Measurements from ENCODE around the gene SPSB4.
"Not testable (repeated sequence)": the region's sequence is repeated elsewhere in the genome, so short reads cannot be mapped to it uniquely, and the experiment has no call there.

The SPSB4 gene

GRCh38 chr3:141111364-141112155 lies 60.4 kb downstream of the SPSB4 start:
- no peaks in the 10 kb centered on the region for H3K27me3 ChIP-seq (ENCODE audit: control insufficient read depth in 3 of 3, insufficient read depth in 3 of 3, low read depth in 1 of 3, low read length in 3 of 3)
- no CpG with 5 or more reads among the region's 12 CpGs for whole genome bisulfite sequencing, 2 donors (ENCODE audit: extremely low coverage in 2 of 2, insufficient read length in 2 of 2, insufficient replicate concordance in 1 of 2)
- H2BK15ac ChIP-seq (ENCODE audit: low read length) = no peak overlapping the region
- DNase-seq (ENCODE audit: low spot score) = no peak
- H3K9ac ChIP-seq (ENCODE audit: low read depth, low read length, poor library complexity) = no peak overlapping the region
- no peak overlapping the region for H3K23ac ChIP-seq (ENCODE audit: low read depth, low read length, poor library complexity)
- H3K27ac ChIP-seq (replicated peaks; ENCODE audit: low read length) = no peak overlapping the region
- H3K14ac ChIP-seq (ENCODE audit: low read length) = no peak overlapping the region
- H3K79me1 ChIP-seq (ENCODE audit: low read depth, low read length) = no peaks in the 10 kb centered on the region
- no peak overlapping the region for H3K4ac ChIP-seq (ENCODE audit: low read length)
- peaks cover 7 to 52% of the 10 kb centered on the region in 2 donors for H3K9me3 ChIP-seq (replicated peaks in 1 of 2; ENCODE audit: control insufficient read depth in 2 of 2, insufficient read depth in 1 of 2, low read depth in 1 of 2, low read length in 2 of 2)
- H3K36me3 ChIP-seq (replicated peaks in 1 of 2; ENCODE audit: control insufficient read depth in 2 of 2, insufficient read depth in 2 of 2, low read length in 2 of 2) = peaks cover 0 to 94% of the 10 kb centered on the region in 2 donors
- H2BK120ac ChIP-seq (ENCODE audit: low read depth, low read length) = no peak overlapping the region
- H2AK5ac ChIP-seq (ENCODE audit: low read depth, low read length) = no peak overlapping the region
- no peak overlapping the region for H3K4me3 ChIP-seq (ENCODE audit: low read length in 2 of 2)
- H3K4me2 ChIP-seq (ENCODE audit: insufficient read depth, low read length, poor library complexity, severe bottlenecking) = no peak overlapping the region
- no peaks in the 10 kb centered on the region for H3K4me1 ChIP-seq (ENCODE audit: control insufficient read depth in 2 of 2, insufficient read depth in 1 of 2, low read depth in 1 of 2, low read length in 2 of 2)
- H2AFZ ChIP-seq (ENCODE audit: low read length) = no peak overlapping the region
- H4K8ac ChIP-seq (ENCODE audit: low read depth, low read length) = no peak overlapping the region
- H2BK5ac ChIP-seq (ENCODE audit: low read length) = no peak overlapping the region
- no peak overlapping the region for H4K91ac ChIP-seq (ENCODE audit: low read depth, low read length, poor library complexity)
- no peak overlapping the region for H3K18ac ChIP-seq (ENCODE audit: low read length)
- no peak overlapping the region for H2BK12ac ChIP-seq (ENCODE audit: low read length)

- H3K27ac ChIP-seq (replicated peaks; ENCODE audit: low read length) = no peak overlapping the region
- H3K4me1 ChIP-seq (ENCODE audit: control insufficient read depth in 2 of 2, insufficient read depth in 1 of 2, low read depth in 1 of 2, low read length in 2 of 2) = no peaks in the 10 kb centered on the region
- H3K4me2 ChIP-seq (ENCODE audit: insufficient read depth, low read length, poor library complexity, severe bottlenecking) = no peak overlapping the region
- no peak overlapping the region for H3K23ac ChIP-seq (ENCODE audit: low read depth, low read length, poor library complexity)
- no peak overlapping the region for H3K4me3 ChIP-seq (ENCODE audit: low read length in 2 of 2)
- WGBS, 2 donors (ENCODE audit: extremely low coverage in 2 of 2, insufficient read length in 2 of 2, insufficient replicate concordance in 1 of 2) = no CpG with 5 or more reads among the region's 3 CpGs
- peaks cover 7 to 62% of the 10 kb centered on the region in 2 donors for H3K9me3 ChIP-seq (replicated peaks in 1 of 2; ENCODE audit: control insufficient read depth in 2 of 2, insufficient read depth in 1 of 2, low read depth in 1 of 2, low read length in 2 of 2)
- no peak overlapping the region for H2BK5ac ChIP-seq (ENCODE audit: low read length)
- H3K18ac ChIP-seq (ENCODE audit: low read length) = no peak overlapping the region
- H2BK15ac ChIP-seq (ENCODE audit: low read length) = no peak overlapping the region
- no peaks in the 10 kb centered on the region for H3K27me3 ChIP-seq (ENCODE audit: control insufficient read depth in 3 of 3, insufficient read depth in 3 of 3, low read depth in 1 of 3, low read length in 3 of 3)
- no peak overlapping the region for H2BK12ac ChIP-seq (ENCODE audit: low read length)
- H4K91ac ChIP-seq (ENCODE audit: low read depth, low read length, poor library complexity) = no peak overlapping the region
- no peak overlapping the region for H3K9ac ChIP-seq (ENCODE audit: low read depth, low read length, poor library complexity)
- H2AFZ ChIP-seq (ENCODE audit: low read length) = no peak overlapping the region
- H2AK5ac ChIP-seq (ENCODE audit: low read depth, low read length) = no peak overlapping the region
- no peak for DNase-seq (ENCODE audit: low spot score)
- H2BK120ac ChIP-seq (ENCODE audit: low read depth, low read length) = no peak overlapping the region
- no peak overlapping the region for H4K8ac ChIP-seq (ENCODE audit: low read depth, low read length)
- H3K4ac ChIP-seq (ENCODE audit: low read length) = no peak overlapping the region
- no peak overlapping the region for H3K14ac ChIP-seq (ENCODE audit: low read length)
- H3K79me1 ChIP-seq (ENCODE audit: low read depth, low read length) = no peaks in the 10 kb centered on the region
- peaks cover 0 to 89% of the 10 kb centered on the region in 2 donors for H3K36me3 ChIP-seq (replicated peaks in 1 of 2; ENCODE audit: control insufficient read depth in 2 of 2, insufficient read depth in 2 of 2, low read length in 2 of 2)
Measured at GRCh38 chr3:141112686-141113297, 61.6 kb downstream of the SPSB4 start.

GRCh38 chr3:141113680-141114079 lies 62.5 kb downstream of the SPSB4 start:
- not testable (repeated sequence) for H3K79me1 ChIP-seq (ENCODE audit: low read depth, low read length); H3K18ac ChIP-seq (ENCODE audit: low read length); H3K4me1 ChIP-seq (ENCODE audit: control insufficient read depth in 2 of 2, insufficient read depth in 1 of 2, low read depth in 1 of 2, low read length in 2 of 2); H2BK12ac ChIP-seq (ENCODE audit: low read length); H3K9ac ChIP-seq (ENCODE audit: low read depth, low read length, poor library complexity); H3K27me3 ChIP-seq (ENCODE audit: control insufficient read depth in 3 of 3, insufficient read depth in 3 of 3, low read depth in 1 of 3, low read length in 3 of 3); H4K91ac ChIP-seq (ENCODE audit: low read depth, low read length, poor library complexity); H2BK5ac ChIP-seq (ENCODE audit: low read length); H3K4me2 ChIP-seq (ENCODE audit: insufficient read depth, low read length, poor library complexity, severe bottlenecking); H2AFZ ChIP-seq (ENCODE audit: low read length); H3K4me3 ChIP-seq (ENCODE audit: low read length in 2 of 2); H2AK5ac ChIP-seq (ENCODE audit: low read depth, low read length); DNase-seq (ENCODE audit: low spot score); H3K23ac ChIP-seq (ENCODE audit: low read depth, low read length, poor library complexity); H2BK15ac ChIP-seq (ENCODE audit: low read length); H2BK120ac ChIP-seq (ENCODE audit: low read depth, low read length); H4K8ac ChIP-seq (ENCODE audit: low read depth, low read length); H3K27ac ChIP-seq (replicated peaks; ENCODE audit: low read length); H3K4ac ChIP-seq (ENCODE audit: low read length); H3K14ac ChIP-seq (ENCODE audit: low read length)
- H3K36me3 ChIP-seq (replicated peaks in 1 of 2; ENCODE audit: control insufficient read depth in 2 of 2, insufficient read depth in 2 of 2, low read length in 2 of 2) = peaks cover 0 to 82% of the 10 kb centered on the region in 2 donors
- no CpG with 5 or more reads among the region's 6 CpGs for WGBS, 2 donors (ENCODE audit: extremely low coverage in 2 of 2, insufficient read length in 2 of 2, insufficient replicate concordance in 1 of 2)
- H3K9me3 ChIP-seq (replicated peaks in 1 of 2; ENCODE audit: control insufficient read depth in 2 of 2, insufficient read depth in 1 of 2, low read depth in 1 of 2, low read length in 2 of 2) = peaks cover 7 to 63% of the 10 kb centered on the region in 2 donors

- Histone ChIP-seq H3K9me3 (replicated peaks in 1 of 2; ENCODE audit: control insufficient read depth in 2 of 2, insufficient read depth in 1 of 2, low read depth in 1 of 2, low read length in 2 of 2) (peaks cover 7 to 57% of the 10 kb centered on the region in 2 donors), H3K4ac (ENCODE audit: low read length) (no peak overlapping the region), H3K4me1 (ENCODE audit: control insufficient read depth in 2 of 2, insufficient read depth in 1 of 2, low read depth in 1 of 2, low read length in 2 of 2) (no peaks in the 10 kb centered on the region), H3K9ac (ENCODE audit: low read depth, low read length, poor library complexity) (no peak overlapping the region), H2BK5ac (ENCODE audit: low read length) (no peak overlapping the region), H4K8ac (ENCODE audit: low read depth, low read length) (no peak overlapping the region), H4K91ac (ENCODE audit: low read depth, low read length, poor library complexity) (no peak overlapping the region), H3K18ac (ENCODE audit: low read length) (no peak overlapping the region), H2BK15ac (ENCODE audit: low read length) (no peak overlapping the region), H2AFZ (ENCODE audit: low read length) (no peak overlapping the region), H2BK120ac (ENCODE audit: low read depth, low read length) (no peak overlapping the region), H3K23ac (ENCODE audit: low read depth, low read length, poor library complexity) (no peak overlapping the region), H2AK5ac (ENCODE audit: low read depth, low read length) (no peak overlapping the region), H2BK12ac (ENCODE audit: low read length) (no peak overlapping the region), H3K14ac (ENCODE audit: low read length) (no peak overlapping the region), H3K79me1 (ENCODE audit: low read depth, low read length) (no peaks in the 10 kb centered on the region), H3K27me3 (ENCODE audit: control insufficient read depth in 3 of 3, insufficient read depth in 3 of 3, low read depth in 1 of 3, low read length in 3 of 3) (no peaks in the 10 kb centered on the region), H3K36me3 (replicated peaks in 1 of 2; ENCODE audit: control insufficient read depth in 2 of 2, insufficient read depth in 2 of 2, low read length in 2 of 2) (peaks cover 0 to 76% of the 10 kb centered on the region in 2 donors), H3K4me3 (ENCODE audit: low read length in 2 of 2) (no peak overlapping the region), H3K27ac (replicated peaks; ENCODE audit: low read length) (no peak overlapping the region), H3K4me2 (ENCODE audit: insufficient read depth, low read length, poor library complexity, severe bottlenecking) (no peak overlapping the region)
- no CpG with 5 or more reads among the region's 10 CpGs for WGBS, 2 donors (ENCODE audit: extremely low coverage in 2 of 2, insufficient read length in 2 of 2, insufficient replicate concordance in 1 of 2)
- DNase-seq (ENCODE audit: low spot score) = no peak
Measured at GRCh38 chr3:141114179-141114745, 63.1 kb downstream of the SPSB4 start.

All from neuronal stem cell (in vitro differentiated cells).